ENCODE data around the gene NAALADL2. TPM values are rescaled to one million over a fixed set of nuclear protein-coding genes. Genes with fewer than 3 reads are reported as not detected.

The NAALADL2 gene
- total RNA-seq (15.3 and 16.7 TPM in 2 replicates), polyA plus RNA-seq (3.4 and 11.3 TPM in 2 replicates)

- peak within 1 kb of the TSS; percentile 12 for H2AFZ ChIP-seq
- H3K79me2 ChIP-seq, result no peaks in the 10 kb centered on the region
- no peaks in the 10 kb centered on the region for H4K20me1 ChIP-seq (ENCODE audit: insufficient read depth, poor library complexity, severe bottlenecking)
- peaks cover 5% of the 10 kb centered on the region for H3K4me1 ChIP-seq (ENCODE audit: insufficient read depth)
- H3K9me2 ChIP-seq (replicated peaks; ENCODE audit: insufficient read depth), result no peaks in the 10 kb centered on the region
- peak within 1 kb of the TSS; percentile 63 for H3K4me2 ChIP-seq
- H3K36me3 ChIP-seq (replicated peaks; ENCODE audit: insufficient read depth, low read depth), result no peaks in the 10 kb centered on the region
- 53% methylated on average over 5 of the region's 5 CpGs for WGBS (ENCODE audit: low lambda C conversion rate, missing lambda C conversion rate)
- TF ChIP-seq CTCF (IDR thresholded peaks at IDR 0.05; ENCODE audit: poor library complexity) (no peak), EZH2 (IDR thresholded peaks at IDR 0.05; ENCODE audit: borderline replicate concordance) (no peak), EZH2phosphoT487 (IDR thresholded peaks at IDR 0.05; ENCODE audit: low read depth, severe bottlenecking, unreplicated experiment) (no peak)
- no peaks in the 10 kb centered on the region for H3K27me3 ChIP-seq
- peak; percentile 23 for DNase-seq (ENCODE audit: low spot score)
- no peak within 1 kb of the TSS for H3K4me3 ChIP-seq
- H3K9me3 ChIP-seq (ENCODE audit: low read depth), result no peaks in the 10 kb centered on the region
- peak within 1 kb of the TSS; percentile 60 for H3K27ac ChIP-seq
Measured at GRCh38 chr3:174859114-174859735, at the start of gene NAALADL2. TSS of gene NAALADL2 (plus strand) at chr3:174859334.

- Histone ChIP-seq H3K4me2 (peak overlapping the region; percentile 11), H3K4me3 (no peak overlapping the region), H3K36me3 (replicated peaks; ENCODE audit: insufficient read depth, low read depth) (no peaks in the 10 kb centered on the region), H3K9me2 (replicated peaks; ENCODE audit: insufficient read depth) (no peaks in the 10 kb centered on the region), H3K27me3 (no peaks in the 10 kb centered on the region), H4K20me1 (ENCODE audit: insufficient read depth, poor library complexity, severe bottlenecking) (no peaks in the 10 kb centered on the region), H2AFZ (no peak overlapping the region), H3K27ac (no peak overlapping the region), H3K4me1 (ENCODE audit: insufficient read depth) (peaks cover 7% of the 10 kb centered on the region), H3K9me3 (ENCODE audit: low read depth) (no peaks in the 10 kb centered on the region), H3K79me2 (no peaks in the 10 kb centered on the region)
- DNase-seq (ENCODE audit: low spot score), result peak; percentile 32
- TF ChIP-seq EZH2phosphoT487 (IDR thresholded peaks at IDR 0.05; ENCODE audit: low read depth, severe bottlenecking, unreplicated experiment), result no peak
- no peak for TF ChIP-seq CTCF (IDR thresholded peaks at IDR 0.05; ENCODE audit: poor library complexity)
- no peak for TF ChIP-seq EZH2 (IDR thresholded peaks at IDR 0.05; ENCODE audit: borderline replicate concordance)
Measured at GRCh38 chr3:174810254-174810653, 48.9 kb upstream of the NAALADL2 start.

GRCh38 chr3:174812172-174812862 lies 46.8 kb upstream of the NAALADL2 start:
- Histone ChIP-seq H3K36me3 (replicated peaks; ENCODE audit: insufficient read depth, low read depth) (no peaks in the 10 kb centered on the region), H3K27ac (no peak overlapping the region), H3K4me1 (ENCODE audit: insufficient read depth) (peaks cover 7% of the 10 kb centered on the region), H3K27me3 (no peaks in the 10 kb centered on the region), H3K79me2 (no peaks in the 10 kb centered on the region), H3K4me2 (no peak overlapping the region), H3K9me2 (replicated peaks; ENCODE audit: insufficient read depth) (no peaks in the 10 kb centered on the region), H3K4me3 (no peak overlapping the region), H4K20me1 (ENCODE audit: insufficient read depth, poor library complexity, severe bottlenecking) (no peaks in the 10 kb centered on the region), H2AFZ (no peak overlapping the region), H3K9me3 (ENCODE audit: low read depth) (no peaks in the 10 kb centered on the region)
- TF ChIP-seq EZH2 (IDR thresholded peaks at IDR 0.05; ENCODE audit: borderline replicate concordance), result no peak
- TF ChIP-seq EZH2phosphoT487 (IDR thresholded peaks at IDR 0.05; ENCODE audit: low read depth, severe bottlenecking, unreplicated experiment), result no peak
- no peak for TF ChIP-seq CTCF (IDR thresholded peaks at IDR 0.05; ENCODE audit: poor library complexity)
- 78% methylated on average over 4 of the region's 4 CpGs for WGBS (ENCODE audit: low lambda C conversion rate, missing lambda C conversion rate)
- DNase-seq (ENCODE audit: low spot score), result no peak

Measured in hepatocyte (in vitro differentiated cells).